Cardiac muscle cell (in vitro differentiated cells and primary cell): ENCODE results near the gene ZNF407. TPM values are rescaled to one million over a fixed set of nuclear protein-coding genes. Genes with fewer than 3 reads are reported as not detected.

Source experiments
- DNase-seq, 2 donors: peaks; one replicate each; pipeline versions ENCODE4 v3.0.0 to v3.0.0-alpha.2; 2010 to 2017; ENCODE audit warnings: low read depth in 1 of 2, low spot score in 1 of 2
- H3K27ac ChIP-seq: fragments of 200-600 bp; sonication (generic); 2 replicates; pipeline ENCODE4 v1.5.1; 2016
- H3K27me3 ChIP-seq: fragments of 200-600 bp; sonication (generic); 2 replicates; pipeline ENCODE4 v1.6.0; 2016; ENCODE audit warnings: control low read depth
- H3K36me3 ChIP-seq: fragments of 200-600 bp; sonication (generic); 2 replicates; pipeline ENCODE4 v1.5.1; 2016; ENCODE audit warnings: control low read depth
- H3K4me1 ChIP-seq: fragments of 200-600 bp; sonication (generic); 2 replicates; pipeline ENCODE4 v1.8.1; 2017; ENCODE audit warnings: low read depth, mild to moderate bottlenecking, mixed run types
- H3K4me3 ChIP-seq: fragments of 200-600 bp; sonication (generic); 2 replicates; pipeline ENCODE4 v1.5.1; 2016; ENCODE audit warnings: mild to moderate bottlenecking
- H3K9me3 ChIP-seq: fragments of 200-600 bp; sonication (generic); 2 replicates; pipeline ENCODE4 v1.5.1; 2017; ENCODE audit warnings: low read depth, mild to moderate bottlenecking, control low read depth
- polyA plus RNA-seq: library from polyadenylated mRNA; unstranded; fragments of >200 nt; fragmentation: Nextera tagmentation; extraction: Ambion mirVana; gene quantifications from 2 replicates; pipeline ENCODE4 v1.2.1, GENCODE V29; 2016
- total RNA-seq: library from RNA; depleted of rRNA; stranded (reverse); fragments of >200 nt; gene quantifications from 2 replicates; pipeline ENCODE4 v1.2.3, GENCODE V29; 2016
- TF ChIP-seq, protein P1 (sequence below): IDR thresholded peaks from 2 replicates; pipeline ENCODE4 v1.5.1; 2012; ENCODE audit warnings: low read depth, mild to moderate bottlenecking, low read length

ZNF407 gene
- total and polyA plus RNA-seq, 2 experiments from 2014 or later: 4.6 to 8.0 TPM

DNA sequence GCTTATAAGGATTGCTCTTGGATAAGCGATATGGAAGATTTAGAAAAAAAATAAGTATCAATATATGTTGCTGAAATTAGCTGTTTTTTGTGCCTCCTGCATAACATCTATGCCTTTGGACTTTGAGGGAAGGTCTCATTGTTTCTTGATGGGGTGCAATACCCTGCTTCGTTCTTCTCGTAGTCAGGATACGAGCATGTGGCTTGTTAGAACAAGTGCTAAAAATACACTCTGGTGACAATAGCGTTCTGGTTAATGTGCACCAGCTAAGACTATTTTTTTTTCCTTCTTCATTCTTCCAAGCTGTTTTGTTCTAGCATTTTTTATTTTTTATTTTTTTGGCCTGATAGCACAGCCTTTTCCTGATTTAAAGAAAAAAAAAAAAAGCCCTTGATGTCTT, 97.5 kb downstream of the ZNF407 start:
- DNase-seq: no peak
- TF ChIP-seq, protein P1, sequence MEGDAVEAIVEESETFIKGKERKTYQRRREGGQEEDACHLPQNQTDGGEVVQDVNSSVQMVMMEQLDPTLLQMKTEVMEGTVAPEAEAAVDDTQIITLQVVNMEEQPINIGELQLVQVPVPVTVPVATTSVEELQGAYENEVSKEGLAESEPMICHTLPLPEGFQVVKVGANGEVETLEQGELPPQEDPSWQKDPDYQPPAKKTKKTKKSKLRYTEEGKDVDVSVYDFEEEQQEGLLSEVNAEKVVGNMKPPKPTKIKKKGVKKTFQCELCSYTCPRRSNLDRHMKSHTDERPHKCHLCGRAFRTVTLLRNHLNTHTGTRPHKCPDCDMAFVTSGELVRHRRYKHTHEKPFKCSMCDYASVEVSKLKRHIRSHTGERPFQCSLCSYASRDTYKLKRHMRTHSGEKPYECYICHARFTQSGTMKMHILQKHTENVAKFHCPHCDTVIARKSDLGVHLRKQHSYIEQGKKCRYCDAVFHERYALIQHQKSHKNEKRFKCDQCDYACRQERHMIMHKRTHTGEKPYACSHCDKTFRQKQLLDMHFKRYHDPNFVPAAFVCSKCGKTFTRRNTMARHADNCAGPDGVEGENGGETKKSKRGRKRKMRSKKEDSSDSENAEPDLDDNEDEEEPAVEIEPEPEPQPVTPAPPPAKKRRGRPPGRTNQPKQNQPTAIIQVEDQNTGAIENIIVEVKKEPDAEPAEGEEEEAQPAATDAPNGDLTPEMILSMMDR: no peak
- no peaks in the 10 kb centered on the region for H3K36me3 ChIP-seq
- H3K4me3 ChIP-seq: no peak overlapping the region
- no peaks in the 10 kb centered on the region for H3K9me3 ChIP-seq
- no peaks in the 10 kb centered on the region for H3K27me3 ChIP-seq
- H3K4me1 ChIP-seq: peaks cover 7% of the 10 kb centered on the region
- H3K27ac ChIP-seq: no peak overlapping the region

DNA sequence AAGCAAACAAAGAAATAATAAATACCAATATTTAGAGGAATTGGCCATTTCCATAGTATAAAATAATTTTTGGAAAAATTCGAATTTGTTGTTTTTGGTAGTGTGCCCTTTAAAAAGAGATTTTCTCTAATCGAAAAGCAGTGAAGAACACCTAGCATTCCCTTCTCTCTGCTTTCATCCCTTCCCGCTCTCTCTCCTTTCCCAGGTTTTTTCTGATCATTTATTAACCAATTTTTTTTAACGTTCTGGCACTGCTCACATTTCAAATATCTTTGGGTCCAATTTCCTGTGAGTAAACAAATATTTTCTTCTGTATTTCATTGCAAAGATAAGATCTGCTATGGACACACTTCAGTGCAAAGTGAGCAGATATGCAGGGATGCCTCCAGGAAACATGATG, 101.2 kb downstream of the ZNF407 start:
- DNase-seq: no peak
- Histone ChIP-seq H3K27me3 (no peaks in the 10 kb centered on the region), H3K27ac (no peak overlapping the region), H3K36me3 (no peaks in the 10 kb centered on the region), H3K4me1 (peaks cover 7% of the 10 kb centered on the region), H3K4me3 (no peak overlapping the region), H3K9me3 (no peaks in the 10 kb centered on the region)
- TF ChIP-seq, protein P1: no peak

DNA sequence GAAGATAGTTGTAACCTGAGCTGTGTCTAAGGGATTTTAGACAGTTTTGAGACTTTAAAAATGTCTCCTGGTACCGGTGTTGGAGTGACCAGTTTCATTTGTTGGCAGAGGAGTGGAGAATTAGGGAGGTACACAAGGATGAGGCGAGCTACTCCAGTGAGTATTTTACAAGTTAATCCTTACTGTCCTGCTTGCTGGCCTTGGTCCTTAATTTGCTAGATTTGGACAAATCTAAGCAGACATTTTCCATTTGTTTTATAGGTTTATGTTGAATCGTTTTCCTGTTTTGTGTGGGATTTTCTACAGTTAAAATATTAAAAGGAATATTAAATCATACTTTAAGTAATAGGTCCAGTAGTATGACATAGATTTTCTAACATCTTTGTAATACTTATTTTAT, 101.8 kb downstream of the ZNF407 start:
- TF ChIP-seq, protein P1: no peak
- no peaks in the 10 kb centered on the region for H3K36me3 ChIP-seq
- DNase-seq: no peak
- H3K4me3 ChIP-seq: no peak overlapping the region
- H3K27ac ChIP-seq: no peak overlapping the region
- peaks cover 7% of the 10 kb centered on the region for H3K4me1 ChIP-seq
- no peaks in the 10 kb centered on the region for H3K27me3 ChIP-seq
- H3K9me3 ChIP-seq: no peaks in the 10 kb centered on the region

- H3K27me3 ChIP-seq: no peaks in the 10 kb centered on the region
- no peak overlapping the region for H3K27ac ChIP-seq
- no peaks in the 10 kb centered on the region for H3K4me1 ChIP-seq
- TF ChIP-seq, protein P1: no peak
- H3K36me3 ChIP-seq: no peaks in the 10 kb centered on the region
- H3K9me3 ChIP-seq: no peaks in the 10 kb centered on the region
- H3K4me3 ChIP-seq: no peak overlapping the region
- no peak for DNase-seq
Observed at GRCh38 chr18:74702950-74703349, 105.3 kb downstream of the ZNF407 start.

DNA sequence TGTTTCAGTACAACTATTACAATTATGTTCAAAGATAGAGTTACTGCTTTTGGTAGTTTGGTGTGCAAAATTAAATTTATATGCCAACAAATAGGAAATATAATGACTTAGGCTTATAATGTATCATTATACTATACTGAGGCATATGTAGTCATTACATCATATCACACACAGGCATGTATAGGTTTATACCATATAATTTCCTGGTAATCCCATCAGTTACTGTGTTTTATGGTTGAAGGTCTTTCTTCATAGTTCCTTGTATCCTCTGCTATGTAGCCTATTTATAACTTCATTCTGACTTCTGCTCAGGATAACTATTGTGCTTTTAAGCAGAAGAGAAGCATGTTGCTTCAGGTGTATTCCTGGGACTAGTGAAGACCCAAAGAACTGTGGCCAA, 110.5 kb downstream of the ZNF407 start:
- no peaks in the 10 kb centered on the region for H3K36me3 ChIP-seq
- TF ChIP-seq, protein P1: no peak
- DNase-seq: no peak
- H3K9me3 ChIP-seq: no peaks in the 10 kb centered on the region
- no peak overlapping the region for H3K4me3 ChIP-seq
- no peaks in the 10 kb centered on the region for H3K4me1 ChIP-seq
- no peak overlapping the region for H3K27ac ChIP-seq
- no peaks in the 10 kb centered on the region for H3K27me3 ChIP-seq

DNA sequence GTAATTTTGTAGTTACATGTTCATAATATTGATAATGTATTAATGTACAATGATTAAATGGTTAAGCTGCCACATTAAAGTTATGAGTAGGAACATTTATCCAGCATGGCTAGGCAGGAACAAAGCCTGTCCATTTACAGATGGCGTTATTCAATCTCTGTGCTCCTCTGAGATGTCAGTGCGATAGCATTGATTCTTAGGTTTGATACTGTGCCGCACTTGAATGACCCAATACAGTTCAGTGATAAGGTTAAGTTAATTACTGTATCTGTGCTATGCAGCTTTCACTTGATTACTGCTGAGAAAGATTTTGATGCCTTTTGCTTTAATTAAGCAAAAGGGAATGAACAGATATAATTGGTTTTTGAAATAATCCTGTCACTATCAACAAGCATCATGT, 111.8 kb downstream of the ZNF407 start:
- Histone ChIP-seq H3K27me3 (no peaks in the 10 kb centered on the region), H3K4me3 (no peak overlapping the region), H3K36me3 (no peaks in the 10 kb centered on the region), H3K4me1 (no peaks in the 10 kb centered on the region), H3K9me3 (no peaks in the 10 kb centered on the region), H3K27ac (no peak overlapping the region)
- DNase-seq: no peak
- TF ChIP-seq, protein P1: no peak
